ENCODE measurements around the gene ZNF382. TPM values are rescaled to one million over a fixed set of nuclear protein-coding genes. Genes with fewer than 3 reads are reported as not detected.

Gene ZNF382
- total and polyA plus RNA-seq, 2 of the 4 experiments (the other 2 are of a cell fraction) = 0.80 to 4.5 TPM

GRCh38 chr19:36572593-36573019, 32.5 kb upstream of the ZNF382 start:
- H3K9ac ChIP-seq (ENCODE audit: low read depth, low read length) = peak overlapping the region; percentile 69
- peak overlapping the region; percentile 59 for H2BK5ac ChIP-seq (ENCODE audit: low read depth, low read length, poor library complexity, severe bottlenecking)
- no peak overlapping the region for H3K18ac ChIP-seq (ENCODE audit: low read depth, low read length)
- H4K20me1 ChIP-seq (ENCODE audit: insufficient read depth, low read length) = no peaks in the 10 kb centered on the region
- intact Hi-C loops (cut with micrococcal nuclease) = loop anchor here (2.0 kb wide), 1 partner anchor 32 kb away; the partner anchor contains the start of gene ZNF382
- peaks cover 16 to 29% of the 10 kb centered on the region in 2 experiments for H3K79me1 ChIP-seq (ENCODE audit: low read depth in 1 of 2, low read length in 2 of 2)
- no peak overlapping the region for H2BK15ac ChIP-seq (ENCODE audit: low read depth, low read length)
- H3K9me3 ChIP-seq (ENCODE audit: control insufficient read depth, insufficient read depth, low read length) = peaks cover 17% of the 10 kb centered on the region
- H3K27ac ChIP-seq (ENCODE audit: insufficient read depth, low read length) = peak overlapping the region; percentile 53
- peaks cover 19% of the 10 kb centered on the region for H3K36me3 ChIP-seq (ENCODE audit: control insufficient read depth, insufficient read depth, low read length)
- CTCF ChIA-PET = no interaction called here
- H3K4me3 ChIP-seq (ENCODE audit: insufficient read depth, low read depth, low read length) = peak overlapping the region; percentile 58
- peak overlapping the region; percentile 96 for H3K4me2 ChIP-seq (ENCODE audit: low read depth, low read length)
- H2BK120ac ChIP-seq (ENCODE audit: low read depth, low read length) = no peak overlapping the region
- POLR2A ChIA-PET (ENCODE audit: unreplicated experiment) = no interaction called here
- H3K4me1 ChIP-seq (ENCODE audit: control insufficient read depth, insufficient read depth, low read length) = peaks cover 2% of the 10 kb centered on the region; the same call in 1 of the 2 replicates
- H2AK5ac ChIP-seq (ENCODE audit: low read depth, low read length) = 0 out of 2 replicates have a peak overlapping the region, but pooled peaks have one; percentile 10
- no peak for ATAC-seq (ENCODE audit: low read depth)
- H3K27me3 ChIP-seq (ENCODE audit: control insufficient read depth, insufficient read depth, low read length) = no peaks in the 10 kb centered on the region
- no peak for DNase-seq
- no peak for TF ChIP-seq CTCF (conservative IDR thresholded peaks at IDR 0.05; ENCODE audit: low read depth, low read length)
- TF ChIP-seq RCOR1 (IDR thresholded peaks at IDR 0.05; ENCODE audit: insufficient replicate concordance, low read length) = no peak
- no peak for TF ChIP-seq NFE2L2 (IDR thresholded peaks at IDR 0.05; ENCODE audit: low read depth, low read length)
- no peak for TF ChIP-seq MAZ (IDR thresholded peaks at IDR 0.05; ENCODE audit: borderline replicate concordance, low read depth, low read length)
- TF ChIP-seq ELK1 (IDR thresholded peaks at IDR 0.05; ENCODE audit: borderline replicate concordance, low read depth, low read length) = no peak
- no peak for TF ChIP-seq SMC3 (IDR thresholded peaks at IDR 0.05; ENCODE audit: low read depth, low read length)
- no peak for TF ChIP-seq MAFK (IDR thresholded peaks at IDR 0.05; ENCODE audit: low read depth, low read length)
- no peak for TF ChIP-seq BHLHE40 (IDR thresholded peaks at IDR 0.05; ENCODE audit: low read depth, low read length)
- TF ChIP-seq CEBPB (IDR thresholded peaks at IDR 0.05; ENCODE audit: low read depth, low read length) = no peak
- TF ChIP-seq CHD1 (IDR thresholded peaks at IDR 0.05; ENCODE audit: low read depth, low read length) = no peak
- no peak for TF ChIP-seq USF2 (IDR thresholded peaks at IDR 0.05; ENCODE audit: low read depth, low read length)
- no peak for TF ChIP-seq MXI1 (IDR thresholded peaks at IDR 0.05; ENCODE audit: borderline replicate concordance, low read depth, low read length)
- no peak for TF ChIP-seq POLR2A (IDR thresholded peaks at IDR 0.05; ENCODE audit: low read depth, low read length)
- TF ChIP-seq RFX5 (IDR thresholded peaks at IDR 0.05; ENCODE audit: low read depth, low read length) = no peak
- no peak for TF ChIP-seq RAD21 (IDR thresholded peaks at IDR 0.05; ENCODE audit: low read length)
- H4K5ac ChIP-seq (ENCODE audit: low read depth, low read length) = peak overlapping the region; percentile 15
- peak overlapping the region; percentile 94 for H3K4ac ChIP-seq (ENCODE audit: low read depth, low read length)
- H3K9me1 ChIP-seq (ENCODE audit: insufficient read depth, low read length) = no peaks in the 10 kb centered on the region
- peak overlapping the region; percentile 88; the same call in 1 of the 2 replicates for H4K91ac ChIP-seq (ENCODE audit: insufficient read depth, low read depth, low read length)
- peak overlapping the region; percentile 28; the same call in 1 of the 2 replicates for H3K23ac ChIP-seq (ENCODE audit: low read depth, low read length)
- peak overlapping the region; percentile 57 to 89 for H4K8ac ChIP-seq (ENCODE audit: low read depth in 2 of 2, low read length in 2 of 2)
- H2AFZ ChIP-seq (replicated peaks; ENCODE audit: low read length, poor library complexity) = peak overlapping the region; percentile 98
- H3K56ac ChIP-seq (ENCODE audit: extremely low read depth, insufficient read depth, low read length) = no peak overlapping the region
- dilution Hi-C loops (cut with HindIII; ENCODE audit: low sequenced_read_pairs, unreplicated experiment) = no loop called here
- BruUV-seq (replicated peaks) = TSS peak; percentile 59
- in situ Hi-C loops (cut with MboI; ENCODE audit: low sequenced_read_pairs) = no loop called here
- WGBS, 2 experiments (ENCODE audit: extremely low coverage in 2 of 2, insufficient read length in 1 of 2) = 0% methylated on average over 4 of the region's 11 CpGs; no CpG with 5 or more reads in 1 of the 2 experiments
- peak overlapping the region; percentile 93 for H3K14ac ChIP-seq (replicated peaks; ENCODE audit: low read depth, low read length)
- no peak overlapping the region for H2BK20ac ChIP-seq (ENCODE audit: low read depth, low read length)
- H2AK9ac ChIP-seq (replicated peaks; ENCODE audit: low read depth, low read length, poor library complexity) = no peak overlapping the region

Data from IMR-90 (cell line).